Measurements from ENCODE around the gene FAM9A.
A peak's percentile ranks its signal among the peaks of the same experiment; 100 is the strongest.

Gene FAM9A

DNA sequence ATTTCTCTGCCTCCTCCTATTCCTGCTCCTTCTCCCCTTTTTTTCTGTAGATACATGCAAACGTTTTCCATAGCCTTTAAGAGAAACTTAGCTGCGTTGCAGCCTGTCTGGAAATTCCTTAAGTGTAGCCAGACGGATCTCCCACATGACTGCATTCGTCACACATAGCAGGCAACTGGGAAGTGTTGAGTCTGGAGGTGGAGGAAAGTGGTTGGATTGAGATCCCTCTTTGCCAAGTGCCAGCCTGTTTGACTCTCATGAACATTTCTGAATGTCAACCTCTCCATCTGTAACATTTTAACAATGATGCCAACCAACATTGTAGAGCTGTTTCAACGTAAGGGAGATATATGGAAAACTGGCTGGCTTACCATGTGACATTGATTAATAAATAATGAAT lies 45.1 kb upstream of the FAM9A start:
- DNase-seq (ENCODE audit: low read depth) = no peak
- TF ChIP-seq, protein P1, sequence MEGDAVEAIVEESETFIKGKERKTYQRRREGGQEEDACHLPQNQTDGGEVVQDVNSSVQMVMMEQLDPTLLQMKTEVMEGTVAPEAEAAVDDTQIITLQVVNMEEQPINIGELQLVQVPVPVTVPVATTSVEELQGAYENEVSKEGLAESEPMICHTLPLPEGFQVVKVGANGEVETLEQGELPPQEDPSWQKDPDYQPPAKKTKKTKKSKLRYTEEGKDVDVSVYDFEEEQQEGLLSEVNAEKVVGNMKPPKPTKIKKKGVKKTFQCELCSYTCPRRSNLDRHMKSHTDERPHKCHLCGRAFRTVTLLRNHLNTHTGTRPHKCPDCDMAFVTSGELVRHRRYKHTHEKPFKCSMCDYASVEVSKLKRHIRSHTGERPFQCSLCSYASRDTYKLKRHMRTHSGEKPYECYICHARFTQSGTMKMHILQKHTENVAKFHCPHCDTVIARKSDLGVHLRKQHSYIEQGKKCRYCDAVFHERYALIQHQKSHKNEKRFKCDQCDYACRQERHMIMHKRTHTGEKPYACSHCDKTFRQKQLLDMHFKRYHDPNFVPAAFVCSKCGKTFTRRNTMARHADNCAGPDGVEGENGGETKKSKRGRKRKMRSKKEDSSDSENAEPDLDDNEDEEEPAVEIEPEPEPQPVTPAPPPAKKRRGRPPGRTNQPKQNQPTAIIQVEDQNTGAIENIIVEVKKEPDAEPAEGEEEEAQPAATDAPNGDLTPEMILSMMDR (conservative IDR thresholded peaks at IDR 0.05; ENCODE audit: control insufficient read depth, insufficient read depth, low read depth, low read length) = no peak
- no peak overlapping the region for H3K4me3 ChIP-seq (ENCODE audit: control insufficient read depth, low read depth, low read length)

DNA sequence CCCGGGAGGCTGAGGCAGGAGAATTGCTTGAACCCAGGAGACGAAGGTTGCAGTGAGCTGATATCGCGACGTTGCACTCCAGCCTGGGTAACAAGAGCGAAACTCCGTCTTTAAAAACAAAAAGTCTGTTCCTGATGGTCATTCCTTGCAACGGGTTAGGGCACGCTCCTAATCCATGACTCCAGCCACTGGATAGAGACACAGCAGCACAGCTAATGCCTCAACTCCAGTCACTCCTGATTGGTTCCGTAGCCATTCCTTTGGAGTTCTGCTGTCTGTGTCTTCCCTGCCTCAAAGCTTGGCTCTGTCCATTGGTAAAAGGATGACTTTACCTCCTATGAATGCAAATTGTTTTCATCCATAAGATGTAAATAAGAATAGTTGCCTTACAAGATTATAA lies 44.3 kb upstream of the FAM9A start:
- peak overlapping the region; percentile 25 for H3K4me3 ChIP-seq (ENCODE audit: control insufficient read depth, low read depth, low read length)
- TF ChIP-seq, protein P1 (conservative IDR thresholded peaks at IDR 0.05; ENCODE audit: control insufficient read depth, insufficient read depth, low read depth, low read length) = no peak

DNA sequence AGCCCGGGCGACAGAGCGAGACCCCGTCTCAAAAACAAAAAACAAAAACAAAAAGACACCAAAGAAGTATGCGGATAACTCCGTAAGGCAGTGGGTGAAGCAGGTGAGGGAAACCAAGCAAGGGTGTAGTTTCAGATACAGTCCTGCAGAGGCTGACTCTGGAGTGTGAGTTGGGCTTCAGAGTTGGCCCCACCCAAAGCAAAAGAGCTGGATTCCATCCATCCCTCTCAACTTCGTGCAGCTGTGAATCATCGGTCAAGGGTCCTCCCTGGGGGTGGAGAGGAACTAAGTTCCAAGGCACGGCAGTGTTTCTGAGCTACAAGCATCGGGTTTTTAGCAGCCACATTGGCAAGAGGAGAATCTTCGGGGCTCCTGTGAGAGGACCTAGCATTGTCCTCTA lies 43.9 kb upstream of the FAM9A start:
- peak; percentile 77 for DNase-seq (ENCODE audit: low read depth)
- H3K4me3 ChIP-seq (ENCODE audit: control insufficient read depth, low read depth, low read length) = peak overlapping the region; percentile 25
- TF ChIP-seq, protein P1 (conservative IDR thresholded peaks at IDR 0.05; ENCODE audit: control insufficient read depth, insufficient read depth, low read depth, low read length) = peak; percentile 49

More for the DNA sequence above, 44.3 kb upstream of the FAM9A start:
- DNase-seq (ENCODE audit: low read depth) = no peak

DNA sequence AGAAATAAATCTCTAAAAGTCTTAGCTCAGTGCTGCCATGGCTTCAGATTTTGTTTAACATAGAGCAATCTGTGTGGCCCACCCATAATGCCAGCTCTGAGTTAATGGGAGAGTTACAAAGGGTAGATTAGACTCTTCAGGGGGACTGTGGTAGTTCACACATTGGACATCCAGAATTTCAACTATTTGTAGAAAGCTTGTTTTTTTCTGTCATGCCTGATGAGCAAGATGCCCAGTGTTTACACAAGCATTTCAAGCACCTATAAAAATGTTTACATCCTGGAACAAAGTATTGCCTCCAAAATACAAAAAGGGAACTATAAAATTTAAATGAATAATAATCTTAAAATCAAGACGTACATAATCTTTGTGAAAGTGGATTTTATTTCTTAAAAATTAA lies 43.0 kb upstream of the FAM9A start:
- DNase-seq (ENCODE audit: low read depth) = no peak
- no peak overlapping the region for H3K4me3 ChIP-seq (ENCODE audit: control insufficient read depth, low read depth, low read length)
- TF ChIP-seq, protein P1 (conservative IDR thresholded peaks at IDR 0.05; ENCODE audit: control insufficient read depth, insufficient read depth, low read depth, low read length) = no peak

DNA sequence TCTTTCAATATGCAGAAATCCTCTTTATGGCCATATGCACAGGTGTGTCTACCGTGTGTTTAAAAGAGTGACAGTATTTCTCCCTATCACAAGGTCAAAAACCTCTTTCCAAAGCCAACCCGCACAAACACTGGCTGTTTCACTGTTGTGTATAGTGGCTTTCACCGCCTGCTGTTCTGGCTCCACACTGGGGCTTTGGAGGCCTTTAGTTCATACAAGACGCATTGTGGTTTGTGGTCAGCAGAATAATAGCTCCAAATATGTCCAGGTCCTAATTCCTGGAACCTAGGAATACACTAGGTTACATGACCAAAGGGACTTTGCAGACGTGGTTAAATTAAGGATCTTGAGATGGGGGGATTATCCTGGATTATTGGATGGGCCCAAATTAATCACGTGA lies 40.7 kb upstream of the FAM9A start:
- no peak overlapping the region for H3K4me3 ChIP-seq (ENCODE audit: control insufficient read depth, low read depth, low read length)
- no peak for DNase-seq (ENCODE audit: low read depth)
- TF ChIP-seq, protein P1 (conservative IDR thresholded peaks at IDR 0.05; ENCODE audit: control insufficient read depth, insufficient read depth, low read depth, low read length) = no peak

DNA sequence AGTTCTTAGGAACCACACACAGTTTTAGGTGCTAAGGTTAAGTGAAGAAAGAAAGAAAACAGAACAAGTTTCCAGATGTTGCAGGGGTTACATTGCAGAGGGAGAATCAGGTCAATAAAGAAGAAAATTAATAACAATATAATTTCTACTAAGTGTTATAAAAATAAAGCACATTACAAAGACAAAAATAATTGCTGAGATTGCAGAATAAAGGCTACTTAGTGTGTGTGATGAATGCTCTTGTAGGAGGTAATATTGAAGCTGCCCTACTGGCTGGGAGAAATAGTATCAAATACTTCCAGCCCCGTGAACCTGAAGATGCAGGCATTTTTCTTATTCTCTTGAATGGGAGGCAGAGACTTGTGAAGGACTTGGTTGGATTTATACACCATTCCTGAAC lies 33.2 kb upstream of the FAM9A start:
- DNase-seq (ENCODE audit: low read depth) = no peak
- H3K4me3 ChIP-seq (ENCODE audit: control insufficient read depth, low read depth, low read length) = no peak overlapping the region
- TF ChIP-seq, protein P1 (conservative IDR thresholded peaks at IDR 0.05; ENCODE audit: control insufficient read depth, insufficient read depth, low read depth, low read length) = no peak
